GM18867 (cell line): Measurements from ENCODE around the gene FBXO39.
"Not testable (repeated sequence)": the region's sequence is repeated elsewhere in the genome, so short reads cannot be mapped to it uniquely, and the experiment has no call there.

Source experiments
- ATAC-seq: cut with Tn5 transposase; IDR thresholded peaks from one replicate; pipeline ENCODE4 v1.9.1; 2021; ENCODE audit warnings: mild to moderate bottlenecking, moderate library complexity; ENCODE audit not compliant: unreplicated experiment

Gene FBXO39

DNA sequence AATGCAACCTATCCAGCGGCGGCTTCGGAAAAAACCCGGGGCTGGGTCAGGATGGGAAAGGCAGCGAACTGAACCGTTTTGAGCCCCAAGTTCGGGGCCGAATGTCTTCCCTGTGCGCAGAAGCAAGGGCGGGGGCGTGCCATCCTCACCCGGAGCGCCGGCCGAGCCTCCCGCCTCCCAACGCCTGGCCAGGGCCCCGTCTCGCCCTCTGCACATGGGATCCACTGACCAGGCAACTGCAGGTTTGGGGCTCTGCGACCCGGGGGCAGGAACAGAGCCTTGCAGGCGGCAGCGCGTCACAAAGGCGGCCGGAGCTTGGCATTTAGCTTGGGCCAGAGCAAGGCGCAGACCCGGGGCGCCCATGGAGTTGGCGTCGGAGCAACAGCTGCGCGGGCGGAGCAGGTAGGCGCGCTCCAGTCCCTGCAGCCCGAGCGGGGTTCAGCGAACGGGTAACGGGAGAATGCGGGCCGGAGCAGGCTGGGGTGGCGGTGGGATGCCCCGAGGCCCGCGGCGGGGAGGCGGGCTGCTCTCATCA, at the start of gene FBXO39:
FBXO39 (plus strand) TSS at position 345 of the 535 bp plus-strand sequence. CDS start 3,654 bp downstream, outside the sequence.
- no peak for ATAC-seq

DNA sequence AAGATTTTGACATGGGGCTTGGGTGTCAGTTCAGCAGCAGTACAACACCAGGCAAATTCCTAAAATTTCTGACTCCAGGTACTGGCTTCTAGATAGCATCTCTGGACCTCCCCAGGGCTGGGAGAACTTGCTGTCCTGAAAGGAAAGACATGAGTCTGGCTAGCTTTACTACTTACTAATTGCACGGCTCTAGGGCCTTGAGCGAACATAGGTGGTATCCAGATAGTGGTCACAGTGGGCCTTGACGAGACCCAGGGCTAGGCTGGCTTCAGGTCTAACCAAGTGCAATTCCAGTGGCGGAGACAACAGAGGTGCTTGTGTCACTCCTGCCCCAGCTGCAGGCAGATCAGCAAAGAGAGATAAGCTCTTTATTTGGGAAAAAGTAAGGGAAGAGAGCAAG, 46.5 kb upstream of the FBXO39 start:
- no peak for ATAC-seq

DNA sequence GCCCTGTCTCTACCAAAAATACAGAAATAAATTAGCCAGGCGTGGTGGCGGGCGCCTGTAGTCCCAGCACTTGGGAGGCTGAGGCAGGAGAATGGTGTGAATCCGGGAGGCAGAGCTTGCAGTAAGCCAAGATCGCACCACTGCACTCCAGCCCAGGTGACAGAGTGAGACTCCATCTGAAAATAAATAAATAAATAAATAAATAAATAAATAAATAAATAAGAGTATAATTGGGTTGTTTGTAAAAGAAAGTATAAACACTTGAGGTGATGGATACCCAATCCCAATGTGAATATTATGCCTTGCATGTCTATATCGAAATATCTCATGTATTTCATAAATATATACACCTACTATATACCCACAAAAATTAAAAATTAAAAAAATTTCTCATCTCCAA, 29.4 kb upstream of the FBXO39 start:
- not testable (repeated sequence) for ATAC-seq

DNA sequence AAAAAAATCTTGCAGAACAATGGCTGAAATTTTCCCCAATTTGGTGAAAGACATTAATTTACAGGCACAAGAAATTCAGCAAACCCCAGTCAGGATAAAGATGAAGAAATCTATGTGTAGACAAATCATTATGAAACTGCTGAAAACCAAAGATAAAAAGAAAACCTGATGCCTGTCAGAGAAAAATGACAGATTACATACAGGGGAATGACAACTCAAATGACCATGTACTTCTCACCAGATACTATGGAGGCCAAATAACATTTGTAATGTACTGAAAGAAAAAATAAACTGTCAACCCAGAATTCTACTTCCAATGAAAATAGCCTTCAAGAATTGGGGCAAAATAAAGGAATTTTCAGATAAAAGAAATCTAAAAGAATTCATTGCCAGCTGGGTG, 27.4 kb upstream of the FBXO39 start:
- ATAC-seq = no peak

DNA sequence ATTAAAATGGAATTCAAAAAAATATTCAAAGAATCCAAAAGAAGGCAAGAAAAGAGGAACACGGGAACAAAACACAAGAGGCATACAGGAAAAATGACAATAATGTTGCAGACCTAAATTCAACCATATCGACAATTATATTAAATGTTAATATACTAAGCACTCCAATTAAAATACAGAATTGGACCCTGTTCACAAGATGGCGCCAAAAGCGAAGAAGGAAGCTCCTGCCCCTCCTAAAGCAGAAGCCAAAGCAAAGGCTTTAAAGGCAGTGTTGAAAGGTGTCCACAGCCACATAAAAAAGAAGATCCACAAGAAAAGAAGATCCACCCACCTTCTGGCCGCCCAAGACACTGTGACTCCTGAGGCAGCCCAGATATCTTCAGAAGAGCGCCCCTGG, 26.5 kb upstream of the FBXO39 start:
- ATAC-seq = no peak

DNA sequence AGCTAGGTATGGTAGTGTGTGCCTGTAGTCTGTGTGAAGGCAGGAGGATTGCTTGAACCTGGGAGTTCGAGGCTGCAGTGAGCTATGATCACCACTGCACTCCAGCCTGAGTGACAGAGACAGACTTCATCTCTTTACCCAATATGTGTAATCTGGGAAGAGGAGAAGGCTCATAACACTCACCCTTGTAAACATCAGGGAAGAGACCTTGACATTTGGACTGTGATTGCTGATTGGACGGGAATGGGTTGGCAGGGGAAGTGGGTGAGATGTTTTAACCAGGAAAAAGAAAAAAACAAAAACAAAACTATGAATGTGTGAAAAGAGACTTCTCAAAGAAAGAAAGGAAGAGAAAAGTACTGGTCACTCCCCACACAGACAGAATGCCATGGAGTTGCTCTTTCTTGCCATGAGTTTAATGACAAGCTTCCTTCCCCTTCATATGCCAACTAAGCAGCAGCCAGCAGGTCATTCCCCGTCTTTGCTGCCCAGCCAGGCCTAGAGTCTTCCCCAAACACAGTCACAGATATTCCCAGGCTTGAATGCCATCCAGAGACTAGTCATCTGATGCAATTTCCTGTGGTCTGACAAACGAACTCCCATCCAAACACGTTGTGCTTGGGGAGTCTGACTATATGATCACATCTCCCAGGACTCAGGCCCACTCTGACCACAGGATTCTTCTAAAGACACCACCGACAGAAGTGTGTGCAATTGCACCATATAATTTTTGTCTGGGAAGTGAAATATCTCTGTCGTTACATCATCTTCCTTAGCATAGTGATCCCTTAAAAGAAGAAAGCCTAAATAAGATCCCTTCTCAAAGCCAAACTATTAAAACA, 23.7 kb upstream of the FBXO39 start:
- no peak for ATAC-seq

DNA sequence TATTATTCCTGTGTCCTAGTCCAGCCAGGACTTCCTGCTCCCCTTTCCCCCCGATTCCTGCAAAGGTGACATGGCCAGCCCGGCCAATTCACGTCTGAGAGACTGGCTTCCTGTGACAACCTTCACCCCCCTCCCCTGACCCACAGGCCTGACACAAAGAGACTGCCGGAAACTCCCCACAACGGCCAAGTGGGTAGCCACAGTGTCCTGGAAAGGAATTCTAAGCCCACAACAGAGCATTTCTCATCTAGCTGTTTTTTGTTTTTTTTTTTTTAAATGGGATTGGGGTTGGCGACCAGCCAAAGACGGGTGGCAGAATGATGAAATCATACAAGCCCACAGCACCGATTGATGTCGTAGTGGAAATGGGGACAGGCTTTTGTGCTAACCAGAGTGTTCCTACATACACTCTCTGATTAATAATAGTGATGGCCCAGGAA, 23.0 kb upstream of the FBXO39 start:
- no peak for ATAC-seq

DNA sequence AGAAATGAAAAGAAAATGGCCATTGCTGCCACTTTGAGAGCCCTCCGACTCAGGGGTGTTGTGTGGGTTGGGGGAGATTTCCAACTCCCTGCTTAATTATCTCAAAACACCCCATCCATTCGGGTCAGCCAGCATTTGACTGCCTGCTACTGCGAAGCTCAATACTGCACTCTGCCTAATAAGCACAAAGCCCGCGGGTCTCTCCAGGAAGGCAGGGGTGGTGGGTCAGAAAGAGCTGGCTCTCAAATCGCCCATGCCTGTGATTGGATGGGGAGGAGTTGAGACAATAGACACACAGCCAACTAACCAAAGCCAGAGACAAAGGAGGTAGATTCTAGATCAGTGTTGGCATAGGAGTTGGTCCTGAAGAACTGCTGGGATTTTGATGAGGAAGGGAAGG, 22.5 kb upstream of the FBXO39 start:
- no peak for ATAC-seq

DNA sequence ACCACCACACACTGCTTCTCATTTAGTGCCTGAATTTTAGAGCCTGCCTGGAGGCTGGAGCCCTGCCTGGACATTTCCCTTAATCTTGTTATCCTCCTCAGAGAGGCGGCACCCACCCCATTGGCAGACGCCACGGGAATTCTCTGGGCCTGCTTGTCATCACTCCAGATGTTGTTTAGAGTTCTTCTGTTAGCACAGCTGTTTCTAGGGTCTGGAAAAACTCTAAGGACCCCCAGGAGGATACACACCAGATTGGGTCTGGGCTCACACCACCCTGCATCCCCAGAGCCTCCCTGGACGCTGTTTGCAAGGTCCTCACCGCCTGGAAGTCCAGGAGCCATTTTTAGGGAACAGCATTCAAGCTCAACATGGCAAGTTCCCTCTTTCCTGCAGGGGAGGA, 20.7 kb upstream of the FBXO39 start:
- no peak for ATAC-seq

DNA sequence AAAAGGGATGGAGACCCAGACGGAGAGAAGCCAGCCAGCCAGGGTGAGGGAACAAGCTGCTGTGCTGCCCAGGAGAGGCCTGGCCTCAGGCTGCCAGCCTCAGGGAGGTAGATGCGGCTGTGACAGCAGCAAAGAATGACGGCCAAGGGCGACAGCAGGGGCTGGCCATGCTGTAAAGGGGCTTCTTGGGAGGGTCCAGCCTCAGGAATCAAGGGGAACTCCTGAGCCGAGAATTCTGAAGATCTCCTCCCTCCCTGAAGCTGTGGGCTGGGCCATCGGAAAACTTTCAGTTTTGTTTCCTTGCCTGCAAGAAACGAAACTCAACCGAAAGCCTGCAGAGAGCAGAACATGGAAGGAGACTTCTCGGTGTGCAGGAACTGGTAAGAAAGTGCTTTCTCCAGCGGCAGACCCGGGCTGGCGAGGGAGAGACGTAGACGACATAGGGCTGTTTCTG, 20.3 kb upstream of the FBXO39 start, which contains the start of gene XAF1:
XAF1 (plus strand) TSS at position 316 of the 454 bp plus-strand sequence; CDS start at position 349, 33 bp downstream.
- ATAC-seq = no peak

DNA sequence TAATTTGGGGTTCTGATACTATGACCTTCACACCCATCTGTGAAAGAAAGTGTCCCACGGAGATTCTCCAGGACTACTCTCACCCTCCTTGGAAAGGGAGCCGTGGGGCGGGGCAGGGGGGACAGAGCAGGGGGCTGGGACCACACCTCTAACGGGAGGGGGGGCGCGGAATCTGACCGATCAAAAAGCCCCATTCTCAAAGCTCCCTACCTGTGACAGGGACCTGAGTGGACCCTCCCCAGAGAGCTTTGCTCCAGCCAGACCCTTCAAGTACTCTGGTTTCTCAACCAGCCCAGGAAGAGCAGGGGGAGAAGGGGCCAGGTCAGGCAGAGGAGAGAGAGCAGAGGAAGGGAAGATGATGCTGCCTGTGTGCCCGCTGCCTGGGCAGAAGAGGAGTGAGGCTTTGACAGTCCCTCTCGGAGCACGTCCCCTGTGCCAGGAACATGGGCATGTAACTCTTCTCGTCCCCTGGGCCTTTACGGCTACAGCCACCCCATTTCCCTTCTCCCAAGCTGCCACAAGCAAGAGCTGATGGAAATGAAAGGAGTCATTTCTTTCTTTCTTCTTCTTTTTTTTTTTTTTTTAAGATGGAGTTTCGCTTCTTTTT, 19.5 kb upstream of the FBXO39 start:
- ATAC-seq = no peak

DNA sequence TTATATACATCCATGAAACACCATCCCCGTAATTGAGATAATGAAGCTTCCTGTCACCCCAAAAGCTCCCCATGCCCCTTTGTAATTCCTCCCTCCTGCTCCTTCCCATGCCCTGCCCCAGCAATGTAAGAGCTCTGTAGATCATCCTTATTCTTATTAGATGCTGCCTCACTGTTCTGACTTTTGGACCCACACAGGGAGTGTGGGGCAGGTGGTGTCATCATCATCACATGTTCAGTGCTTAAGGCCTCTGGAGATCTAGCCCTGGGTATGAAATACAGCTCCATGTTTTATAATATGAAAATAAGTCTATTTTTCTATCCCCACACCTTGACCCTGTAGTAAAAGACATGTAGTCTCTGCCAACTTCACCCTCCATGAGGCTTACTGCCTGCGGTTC, 18.3 kb upstream of the FBXO39 start:
- no peak for ATAC-seq

DNA sequence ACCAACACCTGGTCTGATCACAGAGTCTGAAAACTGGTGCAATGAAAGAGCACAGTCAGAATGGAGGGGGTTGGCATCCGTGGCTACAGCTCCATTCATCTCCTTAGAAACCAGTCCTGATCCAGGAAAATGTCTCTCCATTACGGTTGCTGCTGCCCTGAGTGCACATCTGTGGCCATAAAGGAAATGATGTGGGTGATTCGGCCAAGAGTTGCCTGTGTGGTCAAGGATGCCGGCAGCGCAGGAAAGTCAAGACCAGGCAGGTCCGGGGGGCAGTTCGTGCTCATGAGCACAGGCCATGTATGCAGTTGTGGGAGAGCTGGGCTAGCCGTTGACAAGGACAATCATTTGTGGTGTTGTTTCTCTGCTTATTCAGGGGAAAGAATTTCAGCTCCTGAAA, 14.2 kb upstream of the FBXO39 start:
- ATAC-seq = no peak

DNA sequence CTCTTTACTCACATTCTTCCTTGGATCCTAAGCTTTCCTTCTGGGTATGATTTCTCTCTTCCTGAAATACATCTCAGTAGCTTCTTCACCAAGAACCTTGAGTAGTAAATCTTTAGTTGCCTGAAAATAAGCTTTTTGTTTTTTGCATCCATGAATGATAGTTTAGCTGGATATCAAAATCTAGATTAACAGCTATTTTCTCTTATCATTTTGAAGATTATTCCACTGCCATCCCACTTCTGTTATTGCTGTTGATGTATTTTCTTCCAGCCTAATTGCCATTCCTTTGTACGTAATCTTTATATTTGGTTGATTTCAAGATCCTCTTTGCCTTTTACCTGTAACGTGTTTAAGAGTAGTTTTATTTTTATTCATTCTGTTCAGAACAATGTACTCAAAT, 7.6 kb upstream of the FBXO39 start:
- no peak for ATAC-seq

DNA sequence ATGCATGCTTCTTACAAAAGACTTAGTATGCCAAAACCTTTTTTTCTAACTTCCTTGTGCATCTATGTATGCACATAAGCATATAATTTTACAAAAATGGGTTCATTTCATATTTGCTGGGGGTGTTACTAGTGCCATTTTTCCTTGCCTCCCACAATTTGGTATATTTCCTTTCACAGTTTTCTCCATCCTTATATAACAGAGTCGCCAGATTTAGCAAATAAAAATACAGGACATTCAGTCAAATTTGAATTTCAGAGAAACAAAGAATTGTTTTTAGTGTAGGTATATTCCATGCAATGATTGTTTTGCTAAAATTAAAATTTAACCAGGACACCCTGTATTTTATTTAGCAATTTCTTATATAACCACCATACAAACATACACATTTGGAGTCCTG, 4.0 kb upstream of the FBXO39 start:
- ATAC-seq = no peak

DNA sequence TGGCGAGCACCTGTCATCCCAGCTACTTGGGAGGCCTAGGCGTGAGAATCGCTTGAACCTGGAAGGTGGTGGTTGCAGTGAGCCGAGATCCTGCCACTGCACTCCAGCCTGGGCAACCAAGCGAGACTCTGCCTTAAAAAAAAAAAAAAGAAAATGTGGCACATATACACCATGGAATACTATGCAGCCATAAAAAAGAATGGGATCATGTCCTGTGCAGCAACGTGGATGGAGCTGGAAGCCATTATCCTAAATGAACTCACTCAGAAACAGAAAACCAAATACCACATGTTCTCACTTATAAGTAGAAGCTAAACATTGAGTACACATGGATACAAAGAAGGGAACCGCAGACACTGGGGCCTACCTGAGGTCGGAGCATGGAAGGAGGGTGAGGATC, 1.1 kb upstream of the FBXO39 start:
- not testable (repeated sequence) for ATAC-seq

DNA sequence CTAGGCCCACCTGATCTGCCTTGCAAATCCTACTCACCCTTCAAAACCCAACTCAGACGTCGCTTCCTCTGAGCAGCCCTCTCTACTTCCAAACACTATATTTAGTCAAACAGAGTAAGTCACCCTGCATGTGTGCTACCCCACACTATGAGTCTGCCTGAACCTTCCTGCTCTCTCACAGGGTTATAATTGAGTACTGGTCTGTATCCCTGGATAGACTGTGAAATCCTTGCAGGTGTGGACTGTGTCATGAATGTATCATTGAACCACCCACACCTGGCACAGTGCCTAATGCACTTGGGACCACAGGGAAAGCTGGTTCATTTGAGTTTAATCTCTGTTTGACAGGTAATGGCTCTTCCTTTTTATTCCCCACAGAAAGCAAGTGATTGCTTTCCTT, 3.4 kb downstream of the FBXO39 start:
- ATAC-seq = no peak

DNA sequence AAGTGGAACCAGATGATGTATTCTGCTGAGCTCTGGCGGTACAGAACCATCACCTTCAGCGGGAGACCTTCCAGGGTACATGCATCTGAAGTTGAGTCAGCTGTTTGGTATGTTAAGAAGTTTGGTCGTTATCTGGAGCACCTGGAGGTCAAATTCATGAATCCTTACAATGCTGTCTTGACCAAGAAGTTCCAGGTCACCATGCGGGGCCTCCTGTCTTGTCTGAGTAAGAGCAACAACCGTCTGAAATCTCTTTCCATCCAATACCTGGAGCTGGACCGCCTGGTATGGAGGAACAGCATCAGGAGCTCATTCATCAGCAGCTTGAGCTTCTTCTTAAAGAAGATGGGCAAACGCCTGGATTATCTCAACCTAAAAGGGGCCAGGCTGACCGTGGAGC, 4.0 kb downstream of the FBXO39 start:
- no peak for ATAC-seq

DNA sequence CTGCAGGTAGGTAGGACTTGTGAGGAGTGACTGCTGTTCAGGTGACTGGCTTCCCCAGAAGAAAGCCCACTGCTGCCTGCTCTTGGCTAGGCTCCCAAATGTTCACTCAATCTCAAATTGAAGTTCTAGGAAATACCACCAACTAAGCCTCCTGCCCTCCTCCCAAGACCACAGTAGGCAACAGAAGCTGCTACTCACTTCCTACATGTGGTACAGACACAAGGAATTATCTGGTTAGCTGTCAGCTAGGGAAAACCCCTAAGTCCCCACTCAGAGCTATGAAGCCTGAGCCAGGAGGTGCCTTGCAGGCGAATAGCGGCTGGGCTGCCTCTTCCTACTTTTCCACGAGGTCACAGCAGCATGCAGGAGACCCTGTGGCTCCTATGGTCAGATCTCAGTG, 4.9 kb downstream of the FBXO39 start:
- ATAC-seq = no peak

DNA sequence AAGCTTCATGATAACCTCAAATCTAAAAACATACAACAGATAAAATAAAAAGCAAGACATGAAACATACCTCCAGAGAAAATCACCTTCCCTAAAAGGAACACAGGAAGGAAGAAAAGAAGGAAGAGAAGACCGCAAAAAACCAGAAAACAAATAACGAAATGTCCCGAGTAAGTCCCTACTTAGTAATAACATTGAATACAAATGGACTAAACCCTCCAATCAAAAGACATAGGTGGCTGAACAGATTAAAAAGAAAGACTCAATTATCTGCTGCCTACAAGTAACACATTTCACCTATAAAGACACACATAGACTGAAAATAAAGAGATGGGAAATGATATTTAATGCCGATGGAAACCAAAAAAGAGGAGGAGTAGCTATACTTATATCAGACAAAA, 6.2 kb downstream of the FBXO39 start:
- ATAC-seq = no peak

DNA sequence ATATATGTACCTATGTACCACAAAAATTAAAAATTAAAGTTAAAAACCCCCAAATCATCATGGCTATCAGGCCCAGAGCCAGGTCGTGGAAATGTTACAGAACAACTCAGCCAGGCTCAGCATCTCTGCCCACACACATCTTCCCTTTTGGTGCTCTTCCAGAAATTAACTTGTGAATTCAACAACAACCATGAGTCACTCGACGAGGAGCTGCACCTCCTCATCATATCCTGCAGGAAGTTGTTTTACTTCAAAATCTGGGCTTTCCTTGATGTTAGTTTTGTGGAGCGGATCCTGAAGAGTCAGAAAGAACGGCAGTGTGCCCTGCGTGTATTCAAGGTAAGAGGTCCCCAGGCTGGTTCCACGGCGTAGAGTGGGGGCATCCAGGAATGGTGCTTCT, 10.6 kb downstream of the FBXO39 start:
- ATAC-seq = no peak

DNA sequence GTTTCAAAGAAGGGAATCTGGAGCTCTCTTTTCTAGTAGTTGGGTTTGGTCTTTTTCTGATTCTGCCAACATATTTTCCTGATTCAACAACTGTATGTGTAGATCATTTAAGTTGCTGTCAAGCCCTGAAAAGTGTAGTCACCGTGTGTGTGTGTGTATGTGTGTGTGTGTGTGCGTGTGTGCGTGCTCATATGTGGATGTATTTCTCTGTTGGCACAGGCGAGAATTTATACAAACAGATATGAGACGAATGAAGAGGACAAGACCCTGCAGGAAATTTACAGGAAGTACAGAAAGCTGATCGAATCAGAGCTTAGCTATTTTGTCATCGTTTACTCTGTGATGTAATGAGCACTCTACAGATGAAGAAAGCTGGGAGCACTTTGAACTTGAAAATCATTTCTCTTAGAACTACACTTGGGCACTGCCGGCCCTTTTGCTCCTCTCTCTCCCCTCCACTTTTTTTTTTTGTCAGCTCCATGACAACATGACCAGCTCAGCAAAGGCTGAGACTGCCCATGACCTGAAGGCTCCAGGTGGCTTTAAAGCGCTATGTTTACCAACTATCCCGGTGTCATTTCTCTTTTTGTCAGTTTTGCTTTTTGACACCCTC, 11.2 kb downstream of the FBXO39 start:
- ATAC-seq = no peak
